Peyer's patch (tissue), 4 donors: ENCODE results near the gene IL20RB. TPM values are rescaled to one million over a fixed set of nuclear protein-coding genes. Genes with fewer than 3 reads are reported as not detected.
"Not testable (repeated sequence)": the region's sequence is repeated elsewhere in the genome, so short reads cannot be mapped to it uniquely, and the experiment has no call there.

ENCODE experiments used
- DNase-seq, 3 donors: peaks; one replicate each; pipeline ENCODE4 v3.0.0-alpha.2; 2017 to 2019
- H3K27ac ChIP-seq, 4 donors: fragments of 200-600 bp; sonication (generic); one replicate each; pipeline ENCODE4 v1.5.1; 2016 to 2019
- H3K27me3 ChIP-seq, 2 donors: fragments of 200-600 bp; sonication (generic); one replicate each; pipeline ENCODE4 v1.5.1; 2019
- H3K36me3 ChIP-seq, 3 donors: fragments of 200-600 bp; sonication (generic); one replicate each; pipeline ENCODE4 v1.5.1; 2016 to 2019
- H3K4me1 ChIP-seq, 4 donors: fragments of 200-600 bp; sonication (generic); one replicate each; pipeline ENCODE4 v1.5.1; 2016 to 2019
- H3K4me3 ChIP-seq, 4 donors: fragments of 200-600 bp; sonication (generic); 1 replicate in 3 of 4; 2 replicates in 1 of 4; pipeline ENCODE4 v1.5.1; 2016 to 2019; ENCODE audit warnings: mild to moderate bottlenecking in 1 of 4
- H3K9me3 ChIP-seq, 4 donors: fragments of 200-600 bp; sonication (generic); one replicate each; pipeline ENCODE4 v1.5.1; 2016 to 2019; ENCODE audit warnings: mild to moderate bottlenecking in 1 of 4
- POLR2A ChIP-seq, 2 donors: fragments of 450-650 bp; IDR thresholded peaks; one replicate each; pipeline ENCODE4 v1.5.1; 2017; ENCODE audit warnings: antibody characterized with exemption in 2 of 2, mild to moderate bottlenecking in 2 of 2, moderate library complexity in 2 of 2
- total RNA-seq, 4 donors: library from RNA; depleted of rRNA; stranded (reverse); fragments of >200 nt; gene quantifications; one replicate each; pipeline ENCODE4 v1.1.0, GENCODE V29; 2016
- TF ChIP-seq, protein P1 (sequence below), 6 experiments: fragments of 450-650 bp in 4 of 6; fragments of 200-600 bp in 2 of 6; sonication (generic) in 1 of 6; IDR thresholded peaks; one replicate each; pipeline ENCODE4 v1.5.1; 2017 to 2019; ENCODE audit warnings: antibody characterized with exemption in 6 of 6, mild to moderate bottlenecking in 3 of 6, moderate library complexity in 1 of 6

IL20RB gene
- total RNA-seq, 4 donors from 2014 or later, result 0.54 to 1.7 (median 0.81) TPM

- peaks cover 0 to 18% (median 0%) of the 10 kb centered on the region in 4 donors for H3K4me1 ChIP-seq
- no peak for DNase-seq
- no peak for TF ChIP-seq POLR2A (IDR thresholded peaks at IDR 0.05)
- TF ChIP-seq, protein P1, sequence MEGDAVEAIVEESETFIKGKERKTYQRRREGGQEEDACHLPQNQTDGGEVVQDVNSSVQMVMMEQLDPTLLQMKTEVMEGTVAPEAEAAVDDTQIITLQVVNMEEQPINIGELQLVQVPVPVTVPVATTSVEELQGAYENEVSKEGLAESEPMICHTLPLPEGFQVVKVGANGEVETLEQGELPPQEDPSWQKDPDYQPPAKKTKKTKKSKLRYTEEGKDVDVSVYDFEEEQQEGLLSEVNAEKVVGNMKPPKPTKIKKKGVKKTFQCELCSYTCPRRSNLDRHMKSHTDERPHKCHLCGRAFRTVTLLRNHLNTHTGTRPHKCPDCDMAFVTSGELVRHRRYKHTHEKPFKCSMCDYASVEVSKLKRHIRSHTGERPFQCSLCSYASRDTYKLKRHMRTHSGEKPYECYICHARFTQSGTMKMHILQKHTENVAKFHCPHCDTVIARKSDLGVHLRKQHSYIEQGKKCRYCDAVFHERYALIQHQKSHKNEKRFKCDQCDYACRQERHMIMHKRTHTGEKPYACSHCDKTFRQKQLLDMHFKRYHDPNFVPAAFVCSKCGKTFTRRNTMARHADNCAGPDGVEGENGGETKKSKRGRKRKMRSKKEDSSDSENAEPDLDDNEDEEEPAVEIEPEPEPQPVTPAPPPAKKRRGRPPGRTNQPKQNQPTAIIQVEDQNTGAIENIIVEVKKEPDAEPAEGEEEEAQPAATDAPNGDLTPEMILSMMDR (IDR thresholded peaks at IDR 0.05), result no peak
- H3K27ac ChIP-seq, result peak overlapping the region in 3 of 4 donors; percentile 63 to 72 (median 68)
- no peak overlapping the region for H3K4me3 ChIP-seq
- no peaks in the 10 kb centered on the region for H3K36me3 ChIP-seq
- H3K9me3 ChIP-seq, result no peaks in the 10 kb centered on the region
- H3K27me3 ChIP-seq, result no peaks in the 10 kb centered on the region
Measured at GRCh38 chr3:136995652-136996051, 37.9 kb downstream of the IL20RB start.

DNA sequence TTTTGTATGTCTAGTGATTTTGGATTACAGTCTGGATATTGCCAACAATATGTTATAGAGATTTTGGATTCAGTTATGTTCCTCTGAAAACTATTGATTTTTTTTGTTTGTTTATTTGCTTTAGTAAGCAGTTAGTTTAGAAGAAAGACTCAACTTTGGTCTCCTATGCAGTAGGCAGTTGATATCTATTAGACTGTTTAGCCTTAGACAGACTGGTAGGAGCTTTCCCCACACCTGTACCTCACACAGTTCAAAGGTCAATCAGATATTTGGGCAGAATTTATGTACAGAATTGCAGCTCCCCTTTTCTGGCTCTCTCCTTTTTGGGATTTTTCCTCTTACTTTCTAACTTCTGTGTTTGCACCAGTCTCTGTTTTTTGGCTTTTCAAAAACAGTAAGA, 42.3 kb downstream of the IL20RB start:
- DNase-seq, result no peak
- no peak overlapping the region for H3K27ac ChIP-seq
- no peaks in the 10 kb centered on the region for H3K36me3 ChIP-seq
- H3K4me1 ChIP-seq, result peaks cover 0 to 7% (median 0%) of the 10 kb centered on the region in 4 donors
- H3K4me3 ChIP-seq, result no peak overlapping the region
- TF ChIP-seq, protein P1 (IDR thresholded peaks at IDR 0.05), result no peak
- TF ChIP-seq POLR2A (IDR thresholded peaks at IDR 0.05), result no peak
- no peaks in the 10 kb centered on the region for H3K27me3 ChIP-seq
- no peaks in the 10 kb centered on the region for H3K9me3 ChIP-seq

DNA sequence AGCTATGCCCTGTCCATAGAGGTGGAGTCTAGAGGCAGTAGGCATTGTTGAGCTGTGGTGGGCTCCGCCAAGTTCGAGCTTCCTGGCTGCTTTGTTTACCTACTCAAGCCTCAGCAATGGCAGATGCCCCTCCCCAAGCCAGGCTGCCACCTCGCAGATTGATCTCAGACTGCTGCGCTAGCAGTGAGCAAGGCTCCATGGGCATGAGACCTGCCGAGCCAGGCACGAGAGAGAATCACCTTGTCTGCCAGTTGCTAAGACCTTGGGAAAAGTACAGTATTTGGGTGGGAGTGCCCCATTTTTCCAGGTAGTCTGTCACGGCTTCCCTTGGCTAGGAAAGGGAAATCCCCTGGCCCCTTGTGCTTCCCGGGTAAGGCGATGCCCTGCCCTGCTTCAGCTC, 49.6 kb downstream of the IL20RB start:
- DNase-seq, H3K9me3 ChIP-seq, H3K27me3 ChIP-seq, H3K4me1 ChIP-seq, H3K36me3 ChIP-seq, H3K27ac ChIP-seq, H3K4me3 ChIP-seq: not testable (repeated sequence)

DNA sequence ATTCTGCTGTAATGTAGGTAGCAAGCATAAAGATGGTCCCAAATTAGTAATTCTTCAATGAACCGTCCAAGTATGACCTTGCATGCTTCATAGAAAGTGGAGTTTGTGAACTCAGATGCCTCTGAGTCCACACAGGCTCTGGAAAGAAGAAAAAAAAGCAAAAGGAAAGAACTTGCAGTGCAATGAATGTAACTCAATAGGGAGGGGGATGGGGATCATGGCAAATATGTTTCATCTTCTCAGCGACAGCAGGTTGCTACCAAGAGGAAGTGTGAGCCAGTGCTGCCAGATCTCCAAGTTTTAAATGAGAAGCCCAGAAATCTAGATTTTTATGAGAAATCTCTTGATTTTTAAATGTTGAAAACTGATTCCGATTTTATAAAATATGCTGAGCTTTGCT, 50.3 kb downstream of the IL20RB start:
- DNase-seq, result no peak
- no peak overlapping the region for H3K27ac ChIP-seq
- no peaks in the 10 kb centered on the region for H3K9me3 ChIP-seq
- H3K4me3 ChIP-seq, result no peak overlapping the region
- no peaks in the 10 kb centered on the region for H3K4me1 ChIP-seq
- H3K36me3 ChIP-seq, result no peaks in the 10 kb centered on the region
- H3K27me3 ChIP-seq, result no peaks in the 10 kb centered on the region
- TF ChIP-seq, protein P1 (IDR thresholded peaks at IDR 0.05), result no peak
- no peak for TF ChIP-seq POLR2A (IDR thresholded peaks at IDR 0.05)

DNA sequence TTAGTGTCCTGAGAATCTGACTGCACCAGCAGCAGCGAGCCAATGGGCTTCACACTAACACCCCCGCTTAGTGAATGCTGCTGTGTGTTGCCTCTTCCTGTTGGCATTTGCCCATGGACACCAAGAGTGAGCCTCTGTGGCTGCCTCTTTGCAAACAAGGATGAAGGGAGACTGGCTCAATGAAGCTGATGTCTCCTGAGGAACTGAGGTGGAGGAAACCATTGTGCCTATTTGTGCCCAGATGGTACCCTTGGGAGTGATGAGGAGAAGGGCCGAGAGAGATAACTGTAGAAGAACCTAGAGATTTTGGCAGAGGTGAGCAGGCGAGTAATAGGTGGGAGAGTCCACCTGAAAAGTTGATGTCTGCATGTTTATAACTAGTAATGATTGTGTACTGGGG, 51.2 kb downstream of the IL20RB start:
- no peaks in the 10 kb centered on the region for H3K9me3 ChIP-seq
- H3K4me3 ChIP-seq, result no peak overlapping the region
- no peak overlapping the region for H3K27ac ChIP-seq
- no peak for DNase-seq
- no peaks in the 10 kb centered on the region for H3K27me3 ChIP-seq
- H3K4me1 ChIP-seq, result no peaks in the 10 kb centered on the region
- TF ChIP-seq, protein P1 (IDR thresholded peaks at IDR 0.05), result no peak
- TF ChIP-seq POLR2A (IDR thresholded peaks at IDR 0.05), result no peak
- H3K36me3 ChIP-seq, result no peaks in the 10 kb centered on the region

- no peak overlapping the region for H3K27ac ChIP-seq
- H3K27me3 ChIP-seq, result no peaks in the 10 kb centered on the region
- no peaks in the 10 kb centered on the region for H3K9me3 ChIP-seq
- no peak overlapping the region for H3K4me3 ChIP-seq
- TF ChIP-seq POLR2A (IDR thresholded peaks at IDR 0.05), result no peak
- TF ChIP-seq, protein P1 (IDR thresholded peaks at IDR 0.05), result no peak
- H3K36me3 ChIP-seq, result no peaks in the 10 kb centered on the region
- no peak for DNase-seq
- H3K4me1 ChIP-seq, result peaks cover 0 to 5% (median 0%) of the 10 kb centered on the region in 4 donors
Measured at GRCh38 chr3:137010137-137010536, 52.4 kb downstream of the IL20RB start.
